Measurements from ENCODE around the gene PCDHGA4.

DNA sequence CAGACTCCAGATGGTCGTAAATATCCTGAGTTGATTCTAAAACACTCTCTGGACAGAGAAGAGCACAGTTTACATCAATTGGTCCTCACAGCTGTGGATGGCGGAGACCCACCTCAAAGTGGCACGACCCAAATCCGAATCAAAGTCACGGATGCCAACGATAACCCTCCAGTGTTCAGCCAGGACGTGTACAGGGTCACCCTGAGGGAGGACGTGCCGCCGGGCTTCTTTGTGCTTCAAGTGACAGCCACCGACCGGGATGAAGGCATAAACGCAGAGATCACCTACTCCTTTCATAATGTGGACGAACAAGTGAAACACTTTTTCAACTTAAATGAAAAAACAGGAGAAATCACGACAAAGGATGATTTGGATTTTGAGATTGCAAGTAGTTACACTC is 5.9 kb downstream of the PCDHGA4 start:
- no peak for TF ChIP-seq POLR2AphosphoS5 (IDR thresholded peaks at IDR 0.05; ENCODE audit: borderline replicate concordance, low read depth, low read length)
- no peak for TF ChIP-seq FOXP2 (optimal IDR thresholded peaks at IDR 0.05; ENCODE audit: control extremely low read depth, extremely low read length, insufficient read depth)

Measured in SK-N-MC (cell line).